CD4-positive, alpha-beta T cell (primary cell): ENCODE measurements around the gene CEP192. TPM values are rescaled to one million over a fixed set of nuclear protein-coding genes. Genes with fewer than 3 reads are reported as not detected.
"Not testable (repeated sequence)": the region's sequence is repeated elsewhere in the genome, so short reads cannot be mapped to it uniquely, and the experiment has no call there.

ENCODE experiments used
- ATAC-seq: fragments of 200-7000 bp; cut with Tn5 transposase; one replicate; pipeline ENCODE4 v1.10.0; 2022; ENCODE audit warnings: mild to moderate bottlenecking; ENCODE audit not compliant: poor library complexity
- CTCF ChIA-PET: fragments of 350-600 bp; sonication (Branson Sonifier 250); formaldehyde crosslinking; loops from one replicate; lab custom pipeline; 2021; ENCODE audit warnings: antibody characterized with exemption, inconsistent platforms; lab: Charles Lee
- POLR2A ChIA-PET: fragments of 350-600 bp; sonication (Branson Sonifier 250); formaldehyde crosslinking; loops from one replicate; lab custom pipeline; 2021; ENCODE audit warnings: antibody characterized with exemption, inconsistent platforms; lab: Charles Lee
- DNase-seq, 14 experiments: peaks; one replicate each; pipeline ENCODE4 v3.0.0-alpha.2; 2013 to 2020; ENCODE audit warnings: mixed read lengths in 2 of 14
- H3K27ac ChIP-seq, 2 donors: one replicate each; pipeline versions ENCODE4 v1.5.1 to v1.7.0; 2013; ENCODE audit warnings: low read length in 2 of 2, low read depth in 1 of 2, mild to moderate bottlenecking in 1 of 2
- H3K27me3 ChIP-seq, 2 experiments: 1 replicate in 1 of 2; 2 replicates in 1 of 2; pipeline versions ENCODE4 v1.6.1 to v1.7.0; 2013; ENCODE audit warnings: low read length in 2 of 2, control low read depth in 1 of 2, mild to moderate bottlenecking in 1 of 2, moderate library complexity in 1 of 2; ENCODE audit not compliant: insufficient read depth in 2 of 2, control insufficient read depth in 1 of 2
- H3K36me3 ChIP-seq: one replicate; pipeline ENCODE4 v1.6.1; 2013; ENCODE audit warnings: low read length, control low read depth; ENCODE audit not compliant: insufficient read depth
- H3K4me1 ChIP-seq: one replicate; pipeline ENCODE4 v1.6.1; 2013; ENCODE audit warnings: low read length, control low read depth; ENCODE audit not compliant: insufficient read depth
- H3K4me3 ChIP-seq: one replicate; pipeline ENCODE4 v1.5.1; 2013; ENCODE audit warnings: mild to moderate bottlenecking, low read length, moderate library complexity
- H3K9me3 ChIP-seq, 2 experiments: 1 replicate in 1 of 2; 2 replicates in 1 of 2; pipeline versions ENCODE4 v1.6.1 to v1.7.0; 2013; ENCODE audit warnings: low read length in 2 of 2, mild to moderate bottlenecking in 2 of 2, control low read depth in 1 of 2, moderate library complexity in 1 of 2; ENCODE audit not compliant: control insufficient read depth in 1 of 2, insufficient read depth in 1 of 2
- H3K27ac Mint-ChIP-seq: one replicate; pipeline ENCODE4 v1.8.0; 2020; ENCODE audit warnings: mixed read lengths
- H3K27me3 Mint-ChIP-seq: one replicate; pipeline ENCODE4 v1.8.0; 2021; ENCODE audit warnings: mixed read lengths
- H3K36me3 Mint-ChIP-seq: one replicate; pipeline ENCODE4 v1.8.0; 2021; ENCODE audit warnings: low read depth, mixed read lengths
- H3K4me1 Mint-ChIP-seq: one replicate; pipeline ENCODE4 v1.8.0; 2021; ENCODE audit warnings: low read depth, mixed read lengths
- H3K4me3 Mint-ChIP-seq: one replicate; pipeline ENCODE4 v1.8.0; 2020; ENCODE audit warnings: mild to moderate bottlenecking, mixed read lengths
- H3K9me3 Mint-ChIP-seq: one replicate; pipeline ENCODE4 v1.8.0; 2020; ENCODE audit warnings: mixed read lengths
- CTCF ChIP-seq: fragments of 200-600 bp; IDR thresholded peaks from one replicate; pipeline ENCODE4 v1.8.0; 2022; ENCODE audit warnings: antibody characterized with exemption, mild to moderate bottlenecking
- intact Hi-C, 2 experiments: fragments of 100-400 bp; cut with DNase I in 1 of 2; cut with micrococcal nuclease in 1 of 2; formaldehyde crosslinking; loops; one replicate each; pipeline versions ENCODE4 v1.15.1 to v1.9.0; 2023 to 2025; cut with DNase I, micrococcal nuclease
- total RNA-seq, 174 experiments: library from RNA in 2 of 174; stranded (reverse) in 2 of 174; gene quantifications; one replicate each; pipeline ENCODE4 v1.2.3 and lab custom pipeline; 2021 to 2026

Gene CEP192
- total RNA-seq, 2 experiments from 2014 or later, result 23.4 to 25.0 TPM

- peaks cover 56% of the 10 kb centered on the region for H3K36me3 Mint-ChIP-seq
- ChIA-PET CTCF (no interaction called here), POLR2A (no interaction called here)
- ATAC-seq (no peak), DNase-seq (no peak)
- Histone ChIP-seq H3K9me3 (no peaks in the 10 kb centered on the region), H3K27ac (no peak overlapping the region), H3K36me3 (peaks cover 40% of the 10 kb centered on the region), H3K4me3 (no peak overlapping the region), H3K27me3 (no peaks in the 10 kb centered on the region), H3K4me1 (no peaks in the 10 kb centered on the region)
- intact Hi-C loops, result no loop called here
- H3K27ac Mint-ChIP-seq, result no peak overlapping the region
- no peak overlapping the region for H3K4me3 Mint-ChIP-seq
- no peak for TF ChIP-seq CTCF
- H3K27me3 Mint-ChIP-seq, result no peaks in the 10 kb centered on the region
- no peaks in the 10 kb centered on the region for H3K4me1 Mint-ChIP-seq
- H3K9me3 Mint-ChIP-seq, result no peaks in the 10 kb centered on the region
Measured at GRCh38 chr18:12976305-12976704, 14.9 kb upstream of the CEP192 start.

- peaks cover 32% of the 10 kb centered on the region for H3K36me3 ChIP-seq
- POLR2A ChIA-PET, H3K4me3 ChIP-seq, H3K9me3 Mint-ChIP-seq, H3K4me1 ChIP-seq, H3K4me1 Mint-ChIP-seq, H3K9me3 ChIP-seq, ATAC-seq, DNase-seq, H3K4me3 Mint-ChIP-seq, intact Hi-C loops, H3K27me3 Mint-ChIP-seq, CTCF ChIA-PET, H3K27ac Mint-ChIP-seq, H3K27ac ChIP-seq, H3K27me3 ChIP-seq: not testable (repeated sequence)
- peaks cover 52% of the 10 kb centered on the region for H3K36me3 Mint-ChIP-seq
Measured at GRCh38 chr18:12980065-12980464, 11.1 kb upstream of the CEP192 start.

- POLR2A ChIA-PET, result interaction anchor here (1.5 to 2.0 kb wide), 5 partner anchors 41 to 612 kb away, joined by 3 to 47 read pairs (median 8); partner anchors contain the start of genes AFG3L2, CEP76, PSMG2 and SEH1L
Measured at GRCh38 chr18:12989397-12990122, 1.6 kb upstream of the CEP192 start.

More at GRCh38 chr18:12989397-12990122, 1.6 kb upstream of the CEP192 start:
- Mint-ChIP-seq H3K36me3 (peaks cover 25% of the 10 kb centered on the region), H3K27ac (peak overlapping the region; percentile 83), H3K9me3 (no peaks in the 10 kb centered on the region), H3K4me1 (peaks cover 21% of the 10 kb centered on the region), H3K4me3 (no peak overlapping the region), H3K27me3 (no peaks in the 10 kb centered on the region)
- no peaks in the 10 kb centered on the region for H3K27me3 ChIP-seq
- no peak for ATAC-seq
- CTCF ChIA-PET, result no interaction called here
- H3K36me3 ChIP-seq, result no peaks in the 10 kb centered on the region
- H3K4me1 ChIP-seq, result peaks cover 23% of the 10 kb centered on the region
- no peak overlapping the region for H3K4me3 ChIP-seq
- intact Hi-C loops, result loop anchor here (2.0 to 10.0 kb wide), 7 partner anchors 41 to 1082 kb away; partner anchors contain the start of genes AFG3L2 (in 1 of the 2), CEP76 (in 1 of the 2), FAM210A (in 1 of the 2) and MPPE1 (in 1 of the 2)
- no peak for DNase-seq
- no peak overlapping the region for H3K27ac ChIP-seq
- H3K9me3 ChIP-seq, result no peaks in the 10 kb centered on the region
- no peak for TF ChIP-seq CTCF
